Aorta (tissue), 5 donors: ENCODE measurements around the gene SUSD4. TPM values are rescaled to one million over a fixed set of nuclear protein-coding genes. Genes with fewer than 3 reads are reported as not detected.
"Not testable (repeated sequence)": the region's sequence is repeated elsewhere in the genome, so short reads cannot be mapped to it uniquely, and the experiment has no call there.

Source experiments
- ATAC-seq: fragments of 200-7000 bp; cut with Tn5 transposase; one replicate; pipeline ENCODE4 v1.9.1; 2022; ENCODE audit warnings: moderate library complexity; ENCODE audit not compliant: low FRiP score
- DNase-seq, 2 donors: peaks; one replicate each; pipeline ENCODE4 v3.0.0-alpha.2; 2020
- H3K27ac ChIP-seq, 2 donors: one replicate each; pipeline ENCODE4 v1.5.1; 2013; ENCODE audit warnings: low read length in 2 of 2, mild to moderate bottlenecking in 2 of 2, moderate library complexity in 2 of 2, control low read depth in 1 of 2, inconsistent platforms in 1 of 2, low read depth in 1 of 2
- H3K27me3 ChIP-seq, 2 donors: one replicate each; pipeline ENCODE4 v1.6.1; 2013; ENCODE audit warnings: control low read depth in 1 of 2, low read length in 1 of 2, mild to moderate bottlenecking in 1 of 2, moderate library complexity in 1 of 2; ENCODE audit not compliant: insufficient read depth in 2 of 2, control insufficient read depth in 1 of 2
- H3K36me3 ChIP-seq, 2 donors: one replicate each; pipeline ENCODE4 v1.6.1; 2013; ENCODE audit warnings: control low read depth in 1 of 2, low read length in 1 of 2, mild to moderate bottlenecking in 1 of 2; ENCODE audit not compliant: insufficient read depth in 2 of 2, control insufficient read depth in 1 of 2
- H3K4me1 ChIP-seq, 2 donors: one replicate each; pipeline ENCODE4 v1.6.1; 2013; ENCODE audit warnings: low read length in 2 of 2, control low read depth in 1 of 2, mild to moderate bottlenecking in 1 of 2, moderate library complexity in 1 of 2; ENCODE audit not compliant: insufficient read depth in 2 of 2, control insufficient read depth in 1 of 2
- H3K4me3 ChIP-seq, 2 donors: one replicate each; pipeline ENCODE4 v1.5.1; 2013; ENCODE audit warnings: low read length in 2 of 2, control low read depth in 1 of 2, mild to moderate bottlenecking in 1 of 2
- H3K9me3 ChIP-seq: one replicate; pipeline ENCODE4 v1.6.1; 2013; ENCODE audit warnings: mild to moderate bottlenecking, low read length; ENCODE audit not compliant: control insufficient read depth
- WGBS, 2 donors: extraction: QIAGEN DNeasy Blood & Tissue Kit; methylation state at CpG; one replicate each; pipeline ENCODE4 v1.1.7; 2013; 5-methylcytosine and 5-hydroxymethylcytosine counted together
- intact Hi-C, 2 donors: fragments of 100-400 bp; cut with DNase I; formaldehyde crosslinking; loops; one replicate each; pipeline versions ENCODE4 v1.14.2 to v1.15.0; 2022
- polyA plus RNA-seq, 2 donors: library from polyadenylated mRNA; stranded (reverse); fragments of 200-250 nt; gene quantifications; one replicate each; pipeline ENCODE4 v1.2.3, GENCODE V29; 2013
- total RNA-seq, 2 donors: library from RNA; stranded (reverse); fragmentation: NEBNext Ultra II Directional; extraction: Animal tissue kit (Norgen Biotek cat#: 25700); gene quantifications; one replicate each; pipeline ENCODE4 v1.2.1, GENCODE V29; 2021
- donor health status: healthy with polysubstance abuse.
- donor health status: Bipolar disorder and iron deficiency.
- donor health status: DM: no; HTN: no; CAD: no.
- donor health status: DM: no; HTN: no; CAD: no.
- donor health status: DM: yes; HTN: yes; CAD: no.

SUSD4 gene
- total and polyA plus RNA-seq, 4 donors, result 0.46 to 0.81 (median 0.57) TPM

GRCh38 chr1:223251387-223251786 is 112.6 kb downstream of the SUSD4 start:
- 79% methylated on average over 2 of the region's 2 CpGs for WGBS, 2 donors

GRCh38 chr1:223250632-223251015 is 113.4 kb downstream of the SUSD4 start:
- no peak for ATAC-seq
- no peaks in the 10 kb centered on the region for H3K27me3 ChIP-seq
- 91 to 92% methylated on average over 6 of the region's 6 CpGs for WGBS, 2 donors
- H3K4me3 ChIP-seq, result no peak overlapping the region
- no peak for DNase-seq
- no peak overlapping the region for H3K27ac ChIP-seq
- no peaks in the 10 kb centered on the region for H3K36me3 ChIP-seq
- H3K9me3 ChIP-seq, result no peaks in the 10 kb centered on the region
- H3K4me1 ChIP-seq, result no peaks in the 10 kb centered on the region
- intact Hi-C loops, result no loop called here

More at GRCh38 chr1:223251387-223251786, 112.6 kb downstream of the SUSD4 start:
- H3K27ac ChIP-seq, H3K36me3 ChIP-seq, H3K4me3 ChIP-seq, ATAC-seq, H3K9me3 ChIP-seq, DNase-seq, H3K4me1 ChIP-seq, intact Hi-C loops, H3K27me3 ChIP-seq: not testable (repeated sequence)

- no peaks in the 10 kb centered on the region for H3K36me3 ChIP-seq
- no peaks in the 10 kb centered on the region for H3K4me1 ChIP-seq
- intact Hi-C loops, result no loop called here
- ATAC-seq (no peak), DNase-seq (no peak)
- H3K4me3 ChIP-seq, result no peak overlapping the region
- no peak overlapping the region for H3K27ac ChIP-seq
- H3K27me3 ChIP-seq, result no peaks in the 10 kb centered on the region
- 87 to 91% methylated on average over 3 of the region's 3 CpGs for WGBS, 2 donors
- no peaks in the 10 kb centered on the region for H3K9me3 ChIP-seq
Observed at GRCh38 chr1:223249854-223250631, 113.9 kb downstream of the SUSD4 start.

- no peaks in the 10 kb centered on the region for H3K4me1 ChIP-seq
- intact Hi-C loops, result no loop called here
- no peak overlapping the region for H3K27ac ChIP-seq
- 82 to 86% methylated on average over 6 of the region's 6 CpGs for WGBS, 2 donors
- no peaks in the 10 kb centered on the region for H3K9me3 ChIP-seq
- H3K4me3 ChIP-seq, result no peak overlapping the region
- ATAC-seq (no peak), DNase-seq (no peak)
- H3K27me3 ChIP-seq, result no peaks in the 10 kb centered on the region
- no peaks in the 10 kb centered on the region for H3K36me3 ChIP-seq
Observed at GRCh38 chr1:223248770-223249140, 115.2 kb downstream of the SUSD4 start.

- ATAC-seq (no peak), DNase-seq (no peak)
- Histone ChIP-seq H3K27me3 (no peaks in the 10 kb centered on the region), H3K27ac (no peak overlapping the region), H3K9me3 (no peaks in the 10 kb centered on the region), H3K4me3 (no peak overlapping the region), H3K4me1 (no peaks in the 10 kb centered on the region), H3K36me3 (no peaks in the 10 kb centered on the region)
- intact Hi-C loops, result no loop called here
- 61 to 64% methylated on average over 6 of the region's 6 CpGs for WGBS, 2 donors
Observed at GRCh38 chr1:223248001-223248769, 115.8 kb downstream of the SUSD4 start.

- H3K36me3 ChIP-seq, result no peaks in the 10 kb centered on the region
- no peak overlapping the region for H3K27ac ChIP-seq
- H3K9me3 ChIP-seq, result no peaks in the 10 kb centered on the region
- intact Hi-C loops, result no loop called here
- DNase-seq (no peak), ATAC-seq (no peak)
- no peaks in the 10 kb centered on the region for H3K27me3 ChIP-seq
- no peaks in the 10 kb centered on the region for H3K4me1 ChIP-seq
- WGBS, 2 donors, result 73 to 77% methylated on average over 5 of the region's 5 CpGs
- H3K4me3 ChIP-seq, result no peak overlapping the region
Observed at GRCh38 chr1:223246476-223247112, 117.4 kb downstream of the SUSD4 start.

GRCh38 chr1:223245983-223246382 is 118.0 kb downstream of the SUSD4 start:
- Histone ChIP-seq H3K4me1 (no peaks in the 10 kb centered on the region), H3K36me3 (no peaks in the 10 kb centered on the region), H3K4me3 (no peak overlapping the region), H3K27me3 (no peaks in the 10 kb centered on the region), H3K27ac (no peak overlapping the region), H3K9me3 (no peaks in the 10 kb centered on the region)
- WGBS, 2 donors, result 93 to 94% methylated on average over 7 of the region's 7 CpGs
- intact Hi-C loops, result no loop called here
- ATAC-seq (no peak), DNase-seq (no peak)

GRCh38 chr1:223245411-223245810 is 118.6 kb downstream of the SUSD4 start:
- H3K4me3 ChIP-seq, result no peak overlapping the region
- H3K27ac ChIP-seq, result no peak overlapping the region
- no peaks in the 10 kb centered on the region for H3K9me3 ChIP-seq
- no peaks in the 10 kb centered on the region for H3K27me3 ChIP-seq
- intact Hi-C loops, result no loop called here
- DNase-seq (no peak), ATAC-seq (no peak)
- WGBS, 2 donors, result 86 to 91% methylated on average over 5 of the region's 5 CpGs
- H3K36me3 ChIP-seq, result no peaks in the 10 kb centered on the region
- H3K4me1 ChIP-seq, result no peaks in the 10 kb centered on the region
